ENCODE results near the gene MUC2.

The MUC2 gene

GRCh38 chr11:1088927-1089737, 14.5 kb downstream of the MUC2 start:
- no peak for DNase-seq

GRCh38 chr11:1089738-1090599, 15.3 kb downstream of the MUC2 start:
- DNase-seq, result no peak

GRCh38 chr11:1090600-1091331, 16.1 kb downstream of the MUC2 start:
- no peak for DNase-seq

GRCh38 chr11:1091332-1092083, 16.8 kb downstream of the MUC2 start:
- no peak for DNase-seq

GRCh38 chr11:1092145-1092670, 17.5 kb downstream of the MUC2 start:
- DNase-seq, result no peak

GRCh38 chr11:1092919-1093318, 18.2 kb downstream of the MUC2 start:
- DNase-seq, result no peak

GRCh38 chr11:1099519-1100355, 25.1 kb downstream of the MUC2 start:
- DNase-seq, result no peak

GRCh38 chr11:1100417-1101245, 26.0 kb downstream of the MUC2 start:
- DNase-seq, result no peak

- DNase-seq, result no peak
These were observed 26.8 kb downstream of the MUC2 start for GRCh38 chr11:1101318-1102089.

GRCh38 chr11:1102221-1102971, 27.7 kb downstream of the MUC2 start:
- DNase-seq, result no peak

GRCh38 chr11:1102996-1103395, 28.3 kb downstream of the MUC2 start:
- DNase-seq, result no peak

- DNase-seq, result no peak
These were observed 29.0 kb downstream of the MUC2 start for GRCh38 chr11:1103401-1104360.

GRCh38 chr11:1104411-1105182, 29.9 kb downstream of the MUC2 start:
- DNase-seq, result no peak

- DNase-seq, result no peak
These were observed 30.5 kb downstream of the MUC2 start for GRCh38 chr11:1105183-1105565.

GRCh38 chr11:1106387-1106786, 31.7 kb downstream of the MUC2 start:
- DNase-seq, result no peak

GRCh38 chr11:1107316-1108245, 32.9 kb downstream of the MUC2 start:
- no peak for DNase-seq

Data from MV-4-11 (cell line).